ENCODE results near the gene TMEM204.
A peak's percentile ranks its signal among the peaks of the same experiment; 100 is the strongest.

The TMEM204 gene

DNA sequence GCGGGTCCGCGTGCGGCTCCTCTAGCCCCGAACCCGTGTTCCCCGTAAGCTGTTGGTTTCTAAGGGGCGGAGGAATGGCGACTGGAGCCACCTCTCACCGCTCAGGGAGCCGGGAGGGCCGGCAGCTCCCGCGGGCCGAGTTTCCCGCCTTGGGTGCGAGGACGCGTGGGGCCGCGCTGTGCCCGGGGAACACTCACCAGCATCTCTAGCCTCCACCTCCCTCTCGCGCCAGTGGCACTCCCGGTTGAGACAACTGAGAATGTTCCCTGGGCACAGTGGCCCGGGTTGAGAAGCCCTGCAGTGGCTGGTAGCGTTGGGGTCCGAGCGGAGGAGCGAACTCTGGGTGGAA lies 39.7 kb upstream of the TMEM204 start:
- Histone ChIP-seq H3K4me3 (replicated peaks; ENCODE audit: low read depth, low read length) (peak overlapping the region; percentile 88), H3K36me3 (ENCODE audit: control insufficient read depth, insufficient read depth, low read length) (peaks cover 12% of the 10 kb centered on the region), H3K27me3 (replicated peaks; ENCODE audit: control insufficient read depth, insufficient read depth, low read length) (no peaks in the 10 kb centered on the region)
- TF ChIP-seq, protein P1, sequence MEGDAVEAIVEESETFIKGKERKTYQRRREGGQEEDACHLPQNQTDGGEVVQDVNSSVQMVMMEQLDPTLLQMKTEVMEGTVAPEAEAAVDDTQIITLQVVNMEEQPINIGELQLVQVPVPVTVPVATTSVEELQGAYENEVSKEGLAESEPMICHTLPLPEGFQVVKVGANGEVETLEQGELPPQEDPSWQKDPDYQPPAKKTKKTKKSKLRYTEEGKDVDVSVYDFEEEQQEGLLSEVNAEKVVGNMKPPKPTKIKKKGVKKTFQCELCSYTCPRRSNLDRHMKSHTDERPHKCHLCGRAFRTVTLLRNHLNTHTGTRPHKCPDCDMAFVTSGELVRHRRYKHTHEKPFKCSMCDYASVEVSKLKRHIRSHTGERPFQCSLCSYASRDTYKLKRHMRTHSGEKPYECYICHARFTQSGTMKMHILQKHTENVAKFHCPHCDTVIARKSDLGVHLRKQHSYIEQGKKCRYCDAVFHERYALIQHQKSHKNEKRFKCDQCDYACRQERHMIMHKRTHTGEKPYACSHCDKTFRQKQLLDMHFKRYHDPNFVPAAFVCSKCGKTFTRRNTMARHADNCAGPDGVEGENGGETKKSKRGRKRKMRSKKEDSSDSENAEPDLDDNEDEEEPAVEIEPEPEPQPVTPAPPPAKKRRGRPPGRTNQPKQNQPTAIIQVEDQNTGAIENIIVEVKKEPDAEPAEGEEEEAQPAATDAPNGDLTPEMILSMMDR (IDR thresholded peaks at IDR 0.05; ENCODE audit: insufficient read depth, low read length, poor library complexity, severe bottlenecking) = no peak
- no peak for DNase-seq (ENCODE audit: extremely low read depth, insufficient read length)

DNA sequence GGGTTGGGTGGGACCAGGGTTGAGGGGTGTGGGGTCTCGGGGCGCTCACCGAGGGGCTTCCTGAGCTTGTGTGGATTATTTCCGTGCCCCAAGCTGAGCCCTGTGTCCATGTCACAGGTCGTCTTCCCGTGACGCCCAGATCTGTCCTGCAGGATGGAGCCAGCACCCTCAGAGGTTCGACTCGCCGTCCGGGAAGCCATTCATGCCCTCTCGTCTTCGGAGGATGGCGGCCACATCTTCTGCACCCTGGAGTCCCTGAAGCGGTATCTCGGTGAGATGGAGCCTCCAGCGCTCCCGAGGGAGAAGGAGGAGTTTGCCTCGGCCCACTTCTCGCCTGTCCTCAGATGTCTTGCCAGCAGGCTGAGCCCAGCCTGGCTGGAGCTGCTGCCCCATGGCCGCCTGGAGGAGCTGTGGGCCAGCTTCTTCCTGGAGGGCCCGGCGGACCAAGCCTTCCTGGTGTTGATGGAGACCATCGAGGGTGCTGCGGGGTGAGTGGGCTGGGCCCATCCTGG lies 39.3 kb upstream of the TMEM204 start:
- Histone ChIP-seq H3K36me3 (ENCODE audit: control insufficient read depth, insufficient read depth, low read length) (peaks cover 14% of the 10 kb centered on the region), H3K4me3 (replicated peaks; ENCODE audit: low read depth, low read length) (peak overlapping the region; percentile 88), H3K27me3 (replicated peaks; ENCODE audit: control insufficient read depth, insufficient read depth, low read length) (no peaks in the 10 kb centered on the region)
- TF ChIP-seq, protein P1 (IDR thresholded peaks at IDR 0.05; ENCODE audit: insufficient read depth, low read length, poor library complexity, severe bottlenecking) = no peak
- peak; percentile 13 for DNase-seq (ENCODE audit: extremely low read depth, insufficient read length)

DNA sequence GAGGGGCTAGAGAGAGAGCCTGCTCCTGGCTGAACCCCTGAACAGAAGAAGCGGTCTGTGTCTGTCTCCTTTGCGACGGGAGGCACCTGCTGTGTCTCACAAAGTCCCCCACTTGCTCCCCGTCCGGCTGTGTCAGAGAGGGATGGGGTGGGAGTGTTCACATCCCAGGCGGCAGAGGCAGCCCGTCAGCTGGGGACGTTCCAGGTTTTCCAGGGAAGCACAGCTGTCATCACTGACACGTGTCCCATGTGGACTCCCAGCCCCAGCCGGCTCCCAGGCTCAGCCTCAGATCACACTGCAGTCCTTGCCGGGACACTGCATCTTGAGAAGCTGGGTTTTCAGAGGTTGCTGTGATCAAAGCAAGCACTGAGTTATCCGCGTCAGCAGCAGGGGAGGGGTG lies 38.8 kb upstream of the TMEM204 start:
- H3K36me3 ChIP-seq (ENCODE audit: control insufficient read depth, insufficient read depth, low read length) = peaks cover 15% of the 10 kb centered on the region
- peak; percentile 9 for DNase-seq (ENCODE audit: extremely low read depth, insufficient read length)

DNA sequence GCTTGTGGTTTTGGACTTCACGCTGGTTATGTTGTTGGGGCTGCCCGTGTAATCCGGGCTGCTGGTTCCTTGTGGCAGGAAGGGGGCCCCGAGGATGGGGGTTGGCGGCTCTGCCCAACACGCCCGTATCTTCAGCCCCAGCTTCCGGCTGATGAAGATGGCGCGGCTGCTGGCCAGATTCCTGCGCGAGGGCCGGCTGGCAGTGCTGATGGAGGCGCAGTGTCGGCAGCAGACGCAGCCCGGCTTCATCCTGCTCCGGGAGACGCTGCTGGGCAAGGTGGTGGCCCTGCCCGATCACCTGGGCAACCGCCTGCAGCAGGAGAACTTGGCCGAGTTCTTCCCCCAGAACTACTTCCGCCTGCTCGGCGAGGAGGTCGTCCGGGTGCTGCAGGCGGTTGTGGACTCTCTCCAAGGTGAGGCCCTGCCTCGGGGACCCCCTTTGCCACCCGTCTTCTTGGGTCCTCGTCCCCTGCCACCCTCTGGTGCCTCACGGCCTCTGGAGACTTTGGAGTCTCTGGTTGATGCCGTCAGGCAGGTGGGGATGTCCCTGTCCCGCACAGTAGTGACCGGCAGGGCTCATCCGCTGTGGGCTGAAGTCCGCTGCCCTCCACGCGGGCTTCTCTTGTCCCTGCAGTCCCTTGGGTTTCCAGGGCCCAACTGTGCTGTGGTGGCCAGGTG lies 38.1 kb upstream of the TMEM204 start:
- TF ChIP-seq, protein P1 (IDR thresholded peaks at IDR 0.05; ENCODE audit: insufficient read depth, low read length, poor library complexity, severe bottlenecking) = no peak
- Histone ChIP-seq H3K4me3 (replicated peaks; ENCODE audit: low read depth, low read length) (no peak overlapping the region), H3K36me3 (ENCODE audit: control insufficient read depth, insufficient read depth, low read length) (peaks cover 17% of the 10 kb centered on the region), H3K27me3 (replicated peaks; ENCODE audit: control insufficient read depth, insufficient read depth, low read length) (no peaks in the 10 kb centered on the region)
- peak; percentile 6 for DNase-seq (ENCODE audit: extremely low read depth, insufficient read length)

More for the DNA sequence above, 38.8 kb upstream of the TMEM204 start:
- Histone ChIP-seq H3K4me3 (replicated peaks; ENCODE audit: low read depth, low read length) (no peak overlapping the region; the same call in 1 of the 2 replicates), H3K27me3 (replicated peaks; ENCODE audit: control insufficient read depth, insufficient read depth, low read length) (no peaks in the 10 kb centered on the region)
- TF ChIP-seq, protein P1 (IDR thresholded peaks at IDR 0.05; ENCODE audit: insufficient read depth, low read length, poor library complexity, severe bottlenecking) = no peak

DNA sequence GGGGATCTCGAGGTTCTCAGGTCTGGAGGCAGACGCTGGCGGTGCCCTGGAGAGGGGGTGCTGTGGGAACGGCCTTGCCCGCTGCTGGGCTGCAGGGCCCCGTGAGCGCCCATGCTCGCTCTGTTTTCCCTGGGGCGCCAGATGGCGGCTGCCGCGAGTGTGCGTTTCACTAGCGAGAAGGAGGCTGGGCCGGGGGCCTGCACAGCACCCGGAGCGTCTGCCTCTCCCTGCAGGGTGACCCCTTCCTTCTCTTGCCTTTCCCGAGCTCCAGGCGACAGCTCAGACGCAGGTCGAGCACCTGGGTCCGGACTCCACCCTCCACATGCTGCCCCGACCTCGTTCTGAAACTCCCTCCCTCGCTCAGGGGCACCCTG lies 37.6 kb upstream of the TMEM204 start:
- Histone ChIP-seq H3K27me3 (replicated peaks; ENCODE audit: control insufficient read depth, insufficient read depth, low read length) (no peaks in the 10 kb centered on the region), H3K36me3 (ENCODE audit: control insufficient read depth, insufficient read depth, low read length) (peaks cover 17% of the 10 kb centered on the region), H3K4me3 (replicated peaks; ENCODE audit: low read depth, low read length) (no peak overlapping the region)
- peak; percentile 9 for DNase-seq (ENCODE audit: extremely low read depth, insufficient read length)
- TF ChIP-seq, protein P1 (IDR thresholded peaks at IDR 0.05; ENCODE audit: insufficient read depth, low read length, poor library complexity, severe bottlenecking) = no peak
